NCI-H2196 treated with DMSO at 0.1 percent for 48 hours (cell line): ENCODE measurements around the gene NPIPB12.
"Not testable (repeated sequence)": the region's sequence is repeated elsewhere in the genome, so short reads cannot be mapped to it uniquely, and the experiment has no call there.

Experiments used
- DNase-seq: peaks from one replicate; lab custom pipeline; 2025; ENCODE audit not compliant: unreplicated experiment; lab: John Stamatoyannopoulos, UW

NPIPB12 gene

GRCh38 chr16:29506308-29506707 is at the start of gene NPIPB12:
NPIPB12 (minus strand) TSS chr16:29506408.
- DNase-seq: not testable (repeated sequence)

GRCh38 chr16:29521520-29521919 is 15.3 kb upstream of the NPIPB12 start:
- DNase-seq: not testable (repeated sequence)

- not testable (repeated sequence) for DNase-seq
Measured at GRCh38 chr16:29482276-29482675, 23.9 kb downstream of the NPIPB12 start.

- DNase-seq: not testable (repeated sequence)
Measured at GRCh38 chr16:29472065-29472464, 34.1 kb downstream of the NPIPB12 start.

GRCh38 chr16:29469660-29470059 is 36.5 kb downstream of the NPIPB12 start:
- DNase-seq: not testable (repeated sequence)

- DNase-seq: not testable (repeated sequence)
Measured at GRCh38 chr16:29467654-29468366, 38.4 kb downstream of the NPIPB12 start.

GRCh38 chr16:29466904-29467303 is 39.3 kb downstream of the NPIPB12 start:
- not testable (repeated sequence) for DNase-seq

GRCh38 chr16:29465985-29466824 is 40.0 kb downstream of the NPIPB12 start:
- not testable (repeated sequence) for DNase-seq

- not testable (repeated sequence) for DNase-seq
Measured at GRCh38 chr16:29460647-29461030, 45.6 kb downstream of the NPIPB12 start.

GRCh38 chr16:29459706-29460646 is 46.2 kb downstream of the NPIPB12 start, which contains the start of gene SULT1A4:
SULT1A4 (plus strand) TSS chr16:29459913; CDS start chr16:29461386, 1,473 bp downstream.
- DNase-seq: not testable (repeated sequence)

GRCh38 chr16:29457660-29458059 is 48.5 kb downstream of the NPIPB12 start:
- DNase-seq: not testable (repeated sequence)

GRCh38 chr16:29454828-29455227 is 51.4 kb downstream of the NPIPB12 start:
- not testable (repeated sequence) for DNase-seq

- DNase-seq: not testable (repeated sequence)
Measured at GRCh38 chr16:29454269-29454668, 51.9 kb downstream of the NPIPB12 start, which contains the start of the genes BOLA2 and SLX1B. BOLA2 (minus strand) TSS chr16:29454351; CDS start chr16:29454253, 98 bp downstream. SLX1B (plus strand) TSS chr16:29454533.

GRCh38 chr16:29453754-29454153 is 52.5 kb downstream of the NPIPB12 start:
- DNase-seq: not testable (repeated sequence)
